GM12872 (cell line): Measurements from ENCODE around the gene PPFIA2.

ENCODE experiments used
- CTCF ChIP-seq: IDR thresholded peaks from 3 replicates; pipeline ENCODE4 v1.5.1; 2011; ENCODE audit warnings: low read depth, mild to moderate bottlenecking, low read length, moderate library complexity; ENCODE audit not compliant: insufficient read depth

PPFIA2 gene

GRCh38 chr12:81759190-81760051, at the start of gene PPFIA2:
TSS of gene PPFIA2 (minus strand) at chr12:81759350.
- TF ChIP-seq CTCF, result no peak

DNA sequence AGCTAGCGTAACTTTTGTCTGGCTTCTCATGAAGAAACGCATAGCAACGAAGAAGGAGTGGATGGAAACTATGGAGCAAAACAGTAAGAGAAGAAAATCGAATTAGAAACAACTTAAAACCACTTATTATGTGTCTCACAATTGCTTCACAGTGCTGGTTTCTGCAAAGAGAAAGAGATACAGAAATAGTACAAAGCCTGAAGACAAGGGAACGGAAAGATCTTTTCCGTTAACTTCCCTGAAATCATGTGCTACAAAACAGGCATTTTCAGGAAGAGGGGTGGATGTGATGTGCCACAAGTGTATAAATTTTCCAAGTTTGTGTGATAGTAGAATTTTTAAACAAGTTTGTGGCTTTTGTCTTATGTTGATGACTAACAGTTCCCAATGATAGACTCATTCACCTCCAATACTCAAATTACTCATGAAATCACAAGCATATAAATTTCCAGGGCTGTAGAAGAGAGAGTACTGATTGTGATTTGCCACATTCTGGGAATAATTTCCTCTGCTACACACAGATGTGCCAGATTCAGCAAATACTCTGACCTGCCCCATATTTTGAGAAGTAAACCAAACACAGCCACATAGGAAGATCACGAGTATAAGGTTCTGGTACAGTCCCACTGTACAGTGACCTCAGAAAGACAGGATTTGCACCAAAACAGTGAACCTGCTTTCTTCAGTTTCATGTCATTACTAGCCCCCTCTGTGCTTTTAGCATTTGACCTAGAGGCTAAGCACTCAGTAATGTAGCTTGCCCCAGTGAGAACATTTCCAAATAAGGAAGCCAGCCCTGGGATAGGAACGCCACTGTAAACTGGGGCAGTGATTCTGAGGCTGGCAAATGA, 41.4 kb upstream of the PPFIA2 start:
- no peak for TF ChIP-seq CTCF

GRCh38 chr12:81798294-81798693, 39.1 kb upstream of the PPFIA2 start:
- no peak for TF ChIP-seq CTCF

DNA sequence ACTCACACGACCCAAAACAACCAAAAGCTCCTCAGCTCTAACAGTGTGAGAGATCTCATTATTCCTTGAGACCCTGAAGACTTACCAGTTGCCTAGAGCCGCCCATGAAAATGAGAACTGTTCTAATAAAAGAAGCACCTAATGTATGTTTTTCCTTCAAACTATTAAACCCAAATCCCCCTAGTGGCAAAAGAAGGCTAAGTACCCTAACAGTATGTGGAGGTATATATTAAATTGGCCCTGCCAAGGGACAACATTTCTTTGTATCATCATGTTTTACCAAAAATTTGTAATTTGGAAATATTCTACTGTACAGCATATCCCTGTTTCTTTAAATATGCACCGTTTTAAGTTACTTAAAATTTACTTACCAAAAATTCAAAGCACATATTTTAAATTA, 38.0 kb upstream of the PPFIA2 start:
- peak; percentile 43; the same call in 1 of the 3 replicates for TF ChIP-seq CTCF

DNA sequence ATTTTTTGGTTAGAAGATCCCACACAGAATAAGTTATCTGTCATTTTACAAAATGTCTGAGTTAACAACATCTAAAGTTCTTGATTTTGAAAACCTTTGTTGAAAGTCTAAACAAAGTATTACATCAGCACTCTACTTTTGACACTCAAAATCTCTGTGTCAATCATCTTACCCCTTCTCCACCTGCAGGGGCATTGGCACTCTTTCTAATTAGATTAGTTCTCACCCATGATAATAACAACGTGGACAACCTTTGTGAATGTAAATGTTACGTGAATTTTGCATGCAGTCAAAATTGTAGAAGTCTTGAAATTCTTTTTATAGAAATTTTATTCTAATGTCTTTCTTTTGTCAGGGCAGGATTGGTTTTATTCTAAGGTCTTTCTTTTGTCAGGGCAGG, 33.5 kb upstream of the PPFIA2 start:
- no peak for TF ChIP-seq CTCF

- no peak for TF ChIP-seq CTCF
Measured at GRCh38 chr12:81779216-81779615, 20.1 kb upstream of the PPFIA2 start.

DNA sequence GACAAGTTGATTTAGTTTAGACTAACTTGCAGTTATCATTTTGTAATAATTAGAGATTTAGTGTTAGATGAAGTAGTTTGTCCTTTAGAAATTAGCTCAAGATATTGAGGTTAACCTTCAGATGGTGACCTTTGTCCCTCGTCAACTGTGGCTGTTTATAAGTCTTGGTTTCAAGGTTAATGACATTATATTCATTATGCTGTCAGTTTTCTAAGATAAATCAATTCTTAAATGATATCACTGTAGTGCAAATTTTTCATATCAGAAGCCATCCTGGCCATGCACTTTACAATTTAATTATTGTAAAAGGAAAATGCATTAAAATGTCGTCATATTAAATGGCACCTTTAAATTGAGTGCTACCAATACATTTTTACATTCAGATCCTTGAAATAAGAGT, 19.6 kb upstream of the PPFIA2 start:
- no peak for TF ChIP-seq CTCF
